IPS DF 6.9 (cell line): Measurements from ENCODE around the gene AHDC1.

ENCODE experiments used
- DNase-seq: peaks from one replicate; pipeline ENCODE4 v3.0.0-alpha.2; 2013; ENCODE audit warnings: low read depth, low spot score
- H3K27ac ChIP-seq: one replicate; pipeline ENCODE4 v1.5.1; 2013; ENCODE audit warnings: low read length, control low read depth
- H3K27me3 ChIP-seq: 2 replicates; pipeline ENCODE4 v1.6.1; 2013; ENCODE audit warnings: mild to moderate bottlenecking, low read length; ENCODE audit not compliant: control insufficient read depth, insufficient read depth
- H3K36me3 ChIP-seq: 2 replicates; pipeline ENCODE4 v1.6.1; 2013; ENCODE audit warnings: low read length; ENCODE audit not compliant: control insufficient read depth, insufficient read depth
- H3K4me1 ChIP-seq: 2 replicates; pipeline ENCODE4 v1.6.1; 2013; ENCODE audit warnings: low read length; ENCODE audit not compliant: control insufficient read depth, insufficient read depth
- H3K4me3 ChIP-seq: 2 replicates; pipeline ENCODE4 v1.5.1; 2013; ENCODE audit warnings: mild to moderate bottlenecking, low read length
- H3K9me3 ChIP-seq: 2 replicates; pipeline ENCODE4 v1.6.1; 2013; ENCODE audit warnings: low read length, inconsistent platforms; ENCODE audit not compliant: control insufficient read depth, insufficient read depth
- WGBS: extraction: QIAGEN DNeasy Blood & Tissue Kit; methylation state at CpG from one replicate; pipeline ENCODE4 v1.1.7; 2013; ENCODE audit warnings: mixed read lengths, missing lambda C conversion rate; ENCODE audit not compliant: insufficient read length, insufficient coverage; 5-methylcytosine and 5-hydroxymethylcytosine counted together

The AHDC1 gene

GRCh38 chr1:27561124-27561899 lies 42.6 kb downstream of the AHDC1 start:
- Histone ChIP-seq H3K27me3 (no peaks in the 10 kb centered on the region), H3K27ac (no peak overlapping the region), H3K4me1 (peaks cover 24% of the 10 kb centered on the region), H3K36me3 (0 out of 2 replicates have a peak, but pooled peaks cover 9% of the 10 kb centered on the region), H3K9me3 (no peaks in the 10 kb centered on the region), H3K4me3 (no peak overlapping the region)
- WGBS: no CpG with 5 or more reads among the region's 9 CpGs
- DNase-seq: no peak

- H3K27ac ChIP-seq: no peak overlapping the region
- H3K4me1 ChIP-seq: peaks cover 26% of the 10 kb centered on the region
- no peaks in the 10 kb centered on the region for H3K9me3 ChIP-seq
- WGBS: no CpG with 5 or more reads among the region's 13 CpGs
- no peak for DNase-seq
- no peaks in the 10 kb centered on the region for H3K27me3 ChIP-seq
- H3K36me3 ChIP-seq: 0 out of 2 replicates have a peak, but pooled peaks cover 9% of the 10 kb centered on the region
- no peak overlapping the region for H3K4me3 ChIP-seq
Measured at GRCh38 chr1:27560268-27561123, 43.4 kb downstream of the AHDC1 start.

- H3K27me3 ChIP-seq: no peaks in the 10 kb centered on the region
- no peak overlapping the region for H3K27ac ChIP-seq
- DNase-seq: no peak
- WGBS: no CpG with 5 or more reads among the region's 8 CpGs
- H3K36me3 ChIP-seq: 0 out of 2 replicates have a peak, but pooled peaks cover 9% of the 10 kb centered on the region
- H3K9me3 ChIP-seq: no peaks in the 10 kb centered on the region
- H3K4me1 ChIP-seq: peaks cover 26% of the 10 kb centered on the region
- no peak overlapping the region for H3K4me3 ChIP-seq
Measured at GRCh38 chr1:27559466-27560030, 44.4 kb downstream of the AHDC1 start.

- Histone ChIP-seq H3K4me1 (peaks cover 18% of the 10 kb centered on the region), H3K9me3 (no peaks in the 10 kb centered on the region), H3K36me3 (0 out of 2 replicates have a peak, but pooled peaks cover 10% of the 10 kb centered on the region), H3K4me3 (no peak overlapping the region), H3K27ac (no peak overlapping the region), H3K27me3 (no peaks in the 10 kb centered on the region)
- WGBS: no CpG with 5 or more reads among the region's 11 CpGs
- no peak for DNase-seq
Measured at GRCh38 chr1:27557596-27558340, 46.2 kb downstream of the AHDC1 start.

- Histone ChIP-seq H3K4me1 (peaks cover 15% of the 10 kb centered on the region), H3K4me3 (peak overlapping the region; percentile 11; the same call in 1 of the 2 replicates)
Measured at GRCh38 chr1:27556781-27557595, 47.0 kb downstream of the AHDC1 start.

GRCh38 chr1:27556435-27556780 lies 47.5 kb downstream of the AHDC1 start:
- no peak overlapping the region for H3K27ac ChIP-seq
- peaks cover 15% of the 10 kb centered on the region for H3K4me1 ChIP-seq
- H3K4me3 ChIP-seq: no peak overlapping the region
- no peak for DNase-seq
- H3K9me3 ChIP-seq: no peaks in the 10 kb centered on the region
- peaks cover 15% of the 10 kb centered on the region; the same call in 1 of the 2 replicates for H3K36me3 ChIP-seq
- WGBS: no CpG with 5 or more reads among the region's 2 CpGs
- H3K27me3 ChIP-seq: no peaks in the 10 kb centered on the region

More at GRCh38 chr1:27556781-27557595, 47.0 kb downstream of the AHDC1 start:
- Histone ChIP-seq H3K27ac (no peak overlapping the region), H3K27me3 (no peaks in the 10 kb centered on the region), H3K36me3 (0 out of 2 replicates have a peak, but pooled peaks cover 13% of the 10 kb centered on the region), H3K9me3 (no peaks in the 10 kb centered on the region)
- no peak for DNase-seq
- no CpG with 5 or more reads among the region's 19 CpGs for WGBS

- DNase-seq: no peak
- H3K4me1 ChIP-seq: peaks cover 13% of the 10 kb centered on the region
- no peak overlapping the region for H3K27ac ChIP-seq
- no peak overlapping the region for H3K4me3 ChIP-seq
- no CpG with 5 or more reads among the region's 12 CpGs for WGBS
- peaks cover 21% of the 10 kb centered on the region for H3K36me3 ChIP-seq
- H3K9me3 ChIP-seq: no peaks in the 10 kb centered on the region
- H3K27me3 ChIP-seq: no peaks in the 10 kb centered on the region
Measured at GRCh38 chr1:27555700-27556424, 48.1 kb downstream of the AHDC1 start.

GRCh38 chr1:27554759-27555699 lies 48.9 kb downstream of the AHDC1 start:
- no peak overlapping the region for H3K4me3 ChIP-seq
- H3K27me3 ChIP-seq: no peaks in the 10 kb centered on the region
- no peak for DNase-seq
- H3K36me3 ChIP-seq: peaks cover 23% of the 10 kb centered on the region
- H3K27ac ChIP-seq: no peak overlapping the region
- WGBS: no CpG with 5 or more reads among the region's 8 CpGs
- no peaks in the 10 kb centered on the region for H3K9me3 ChIP-seq
- H3K4me1 ChIP-seq: peaks cover 13% of the 10 kb centered on the region
